Astrocyte (in vitro differentiated cells and primary cell): Measurements from ENCODE around the gene FBXL12. TPM values are rescaled to one million over a fixed set of nuclear protein-coding genes. Genes with fewer than 3 reads are reported as not detected.

Source experiments
- DNase-seq: peaks from one replicate; pipeline ENCODE4 v3.0.0-alpha.2; 2010; ENCODE audit warnings: low read depth
- FAIRE-seq: peaks from 2 replicates; lab custom pipeline; 2011; peaks lifted over from hg19 to GRCh38; lab: Jason Lieb, UNC
- H2AFZ ChIP-seq: 2 replicates; pipeline ENCODE4 v1.6.0; 2012; ENCODE audit warnings: low read depth, low read length, inconsistent platforms
- H3K27ac ChIP-seq: 2 replicates; pipeline ENCODE4 v1.5.1; 2011; ENCODE audit warnings: low read depth, low read length, inconsistent platforms
- H3K27me3 ChIP-seq: 2 replicates; pipeline ENCODE4 v1.6.0; 2011; ENCODE audit warnings: low read length, inconsistent platforms; ENCODE audit not compliant: insufficient read depth
- H3K36me3 ChIP-seq: 2 replicates; pipeline ENCODE4 v1.5.1; 2011; ENCODE audit warnings: low read length, inconsistent platforms; ENCODE audit not compliant: insufficient read depth
- H3K4me1 ChIP-seq: 2 replicates; pipeline ENCODE4 v1.5.1; 2011; ENCODE audit warnings: low read length, inconsistent platforms; ENCODE audit not compliant: insufficient read depth
- H3K4me2 ChIP-seq: 2 replicates; pipeline ENCODE4 v1.6.0; 2012; ENCODE audit warnings: low read length, inconsistent platforms
- H3K4me3 ChIP-seq: 2 replicates; pipeline ENCODE4 v1.5.1; 2011; ENCODE audit warnings: low read depth, mild to moderate bottlenecking, low read length, inconsistent platforms; ENCODE audit not compliant: insufficient read depth
- H3K79me2 ChIP-seq: 2 replicates; pipeline ENCODE4 v1.6.0; 2012; ENCODE audit warnings: mild to moderate bottlenecking, low read length, inconsistent platforms; ENCODE audit not compliant: insufficient read depth
- H3K9ac ChIP-seq: 2 replicates; pipeline ENCODE4 v1.6.0; 2012; ENCODE audit warnings: mild to moderate bottlenecking, low read length, inconsistent platforms
- H3K9me3 ChIP-seq: 2 replicates; pipeline ENCODE4 v1.5.1; 2012; ENCODE audit warnings: low read depth, mild to moderate bottlenecking, low read length, inconsistent platforms; ENCODE audit not compliant: insufficient read depth
- H4K20me1 ChIP-seq: 2 replicates; pipeline ENCODE4 v1.6.0; 2012; ENCODE audit warnings: low read length, inconsistent platforms; ENCODE audit not compliant: insufficient read depth
- H3K27ac Mint-ChIP-seq: one replicate; pipeline ENCODE4 v1.8.0; 2021; ENCODE audit warnings: mild to moderate bottlenecking, mixed read lengths; ENCODE audit not compliant: unreplicated experiment
- H3K27me3 Mint-ChIP-seq: one replicate; pipeline ENCODE4 v1.8.0; 2021; ENCODE audit warnings: low read depth, mixed read lengths; ENCODE audit not compliant: unreplicated experiment
- H3K36me3 Mint-ChIP-seq: one replicate; pipeline ENCODE4 v1.8.0; 2021; ENCODE audit warnings: low read depth, mixed read lengths; ENCODE audit not compliant: unreplicated experiment
- H3K4me1 Mint-ChIP-seq: one replicate; pipeline ENCODE4 v1.8.0; 2021; ENCODE audit warnings: low read depth, mixed read lengths; ENCODE audit not compliant: unreplicated experiment
- H3K4me3 Mint-ChIP-seq: one replicate; pipeline ENCODE4 v1.8.0; 2021; ENCODE audit warnings: mild to moderate bottlenecking, moderate library complexity, mixed read lengths; ENCODE audit not compliant: unreplicated experiment
- H3K9me3 Mint-ChIP-seq: one replicate; pipeline ENCODE4 v1.8.0; 2021; ENCODE audit warnings: mild to moderate bottlenecking, mixed read lengths; ENCODE audit not compliant: unreplicated experiment
- CTCF ChIP-seq: IDR thresholded peaks from 2 replicates; pipeline ENCODE4 v1.5.1; 2011; ENCODE audit warnings: low read depth, mild to moderate bottlenecking, inconsistent platforms, low read length, moderate library complexity; ENCODE audit not compliant: insufficient read depth
- EZH2 ChIP-seq: IDR thresholded peaks from 2 replicates; pipeline ENCODE4 v1.6.1; 2012; ENCODE audit warnings: mild to moderate bottlenecking, low read length, inconsistent platforms; ENCODE audit not compliant: insufficient read depth
- total RNA-seq: library from RNA; stranded (reverse); gene quantifications from 2 replicates; pipeline ENCODE4 v1.2.1, GENCODE V29; 2021

FBXL12 gene
- total RNA-seq, 1 donor from 2014 or later = 54.2 TPM

GRCh38 chr19:9850235-9850959 lies 31.5 kb upstream of the FBXL12 start:
- H3K27ac ChIP-seq = no peak overlapping the region
- no peaks in the 10 kb centered on the region for H3K9me3 ChIP-seq
- H3K4me1 Mint-ChIP-seq = peaks cover 34% of the 10 kb centered on the region
- peak overlapping the region; percentile 31 for H3K4me3 Mint-ChIP-seq
- no peak overlapping the region for H3K4me2 ChIP-seq
- FAIRE-seq = no peak
- H3K36me3 Mint-ChIP-seq = peaks cover 22% of the 10 kb centered on the region
- no peak for TF ChIP-seq CTCF
- TF ChIP-seq EZH2 = no peak
- peaks cover 17% of the 10 kb centered on the region for H3K4me1 ChIP-seq
- no peak overlapping the region for H3K4me3 ChIP-seq
- H2AFZ ChIP-seq = no peak overlapping the region
- H3K27ac Mint-ChIP-seq = no peak overlapping the region
- H4K20me1 ChIP-seq = peaks cover 35% of the 10 kb centered on the region
- no peak for DNase-seq
- no peaks in the 10 kb centered on the region for H3K36me3 ChIP-seq
- H3K79me2 ChIP-seq = peaks cover 9% of the 10 kb centered on the region
- no peak overlapping the region for H3K9ac ChIP-seq
- no peaks in the 10 kb centered on the region for H3K27me3 Mint-ChIP-seq
- H3K27me3 ChIP-seq = no peaks in the 10 kb centered on the region
- H3K9me3 Mint-ChIP-seq = peaks cover 2% of the 10 kb centered on the region

- H3K4me2 ChIP-seq = no peak overlapping the region
Measured at GRCh38 chr19:9849791-9850190, 30.9 kb upstream of the FBXL12 start.

More at GRCh38 chr19:9849791-9850190, 30.9 kb upstream of the FBXL12 start:
- DNase-seq (no peak), FAIRE-seq (no peak)
- no peak overlapping the region for H3K4me3 ChIP-seq
- TF ChIP-seq EZH2 = no peak
- TF ChIP-seq CTCF = no peak
- peaks cover 17% of the 10 kb centered on the region for H3K4me1 ChIP-seq
- H2AFZ ChIP-seq = no peak overlapping the region
- H3K36me3 ChIP-seq = no peaks in the 10 kb centered on the region
- H3K36me3 Mint-ChIP-seq = peaks cover 28% of the 10 kb centered on the region
- H3K9me3 Mint-ChIP-seq = peaks cover 2% of the 10 kb centered on the region
- H3K27me3 ChIP-seq = no peaks in the 10 kb centered on the region
- H3K27me3 Mint-ChIP-seq = no peaks in the 10 kb centered on the region
- H3K27ac ChIP-seq = no peak overlapping the region
- peaks cover 34% of the 10 kb centered on the region for H3K4me1 Mint-ChIP-seq
- peaks cover 41% of the 10 kb centered on the region for H4K20me1 ChIP-seq
- no peak overlapping the region for H3K4me3 Mint-ChIP-seq
- no peaks in the 10 kb centered on the region for H3K9me3 ChIP-seq
- H3K9ac ChIP-seq = no peak overlapping the region
- H3K27ac Mint-ChIP-seq = no peak overlapping the region
- peaks cover 9% of the 10 kb centered on the region for H3K79me2 ChIP-seq
